Vagina (tissue), 2 donors: ENCODE data around the gene IFNA2. TPM values are rescaled to one million over a fixed set of nuclear protein-coding genes. Genes with fewer than 3 reads are reported as not detected.

ENCODE experiments used
- DNase-seq, 2 donors: peaks; one replicate each; pipeline ENCODE4 v3.0.0-alpha.2; 2017; ENCODE audit errors: extremely low spot score in 2 of 2
- H3K27ac ChIP-seq: fragments of 200-600 bp; sonication (generic); one replicate; pipeline ENCODE4 v1.5.1; 2019
- H3K27me3 ChIP-seq: fragments of 200-600 bp; sonication (generic); one replicate; pipeline ENCODE4 v1.5.1; 2019
- H3K36me3 ChIP-seq, 2 donors: fragments of 200-600 bp; sonication (generic); one replicate each; pipeline ENCODE4 v1.5.1; 2017 to 2019
- H3K4me1 ChIP-seq: fragments of 200-600 bp; sonication (generic); one replicate; pipeline ENCODE4 v1.5.1; 2019
- H3K4me3 ChIP-seq, 2 donors: fragments of 200-600 bp; sonication (generic); 1 replicate in 1 of 2; 2 replicates in 1 of 2; pipeline ENCODE4 v1.5.1; 2016 to 2019
- H3K9me3 ChIP-seq: fragments of 200-600 bp; sonication (generic); one replicate; pipeline ENCODE4 v1.5.1; 2019
- POLR2A ChIP-seq, 2 donors: fragments of 450-650 bp; IDR thresholded peaks; one replicate each; pipeline ENCODE4 v1.6.1; 2017; ENCODE audit warnings: antibody characterized with exemption in 2 of 2, mild to moderate bottlenecking in 2 of 2, moderate library complexity in 2 of 2
- POLR2AphosphoS5 ChIP-seq, 2 donors: sonication (generic); formaldehyde crosslinking; IDR thresholded peaks; one replicate each; pipeline ENCODE4 v1.9.0; 2017; ENCODE audit warnings: antibody characterized with exemption in 2 of 2, mild to moderate bottlenecking in 2 of 2, low read depth in 1 of 2; ENCODE audit not compliant: insufficient read depth in 1 of 2
- intact Hi-C: fragments of 100-400 bp; cut with DNase I; formaldehyde crosslinking; loops from one replicate; pipeline ENCODE4 v1.15.1; 2023
- total RNA-seq: library from RNA; depleted of rRNA; stranded (reverse); fragments of >200 nt; gene quantifications from one replicate; pipeline ENCODE4 v1.2.3, GENCODE V29; 2016
- TF ChIP-seq, protein P1 (sequence below), 3 experiments: fragments of 450-650 bp in 2 of 3; fragments of 200-600 bp in 1 of 3; sonication (generic) in 1 of 3; IDR thresholded peaks; one replicate each; pipeline ENCODE4 v1.5.1; 2017 to 2019; ENCODE audit warnings: antibody characterized with exemption in 3 of 3, mild to moderate bottlenecking in 2 of 3, moderate library complexity in 2 of 3

IFNA2 gene
- total RNA-seq, 1 donor from 2014 or later: not detected

DNA sequence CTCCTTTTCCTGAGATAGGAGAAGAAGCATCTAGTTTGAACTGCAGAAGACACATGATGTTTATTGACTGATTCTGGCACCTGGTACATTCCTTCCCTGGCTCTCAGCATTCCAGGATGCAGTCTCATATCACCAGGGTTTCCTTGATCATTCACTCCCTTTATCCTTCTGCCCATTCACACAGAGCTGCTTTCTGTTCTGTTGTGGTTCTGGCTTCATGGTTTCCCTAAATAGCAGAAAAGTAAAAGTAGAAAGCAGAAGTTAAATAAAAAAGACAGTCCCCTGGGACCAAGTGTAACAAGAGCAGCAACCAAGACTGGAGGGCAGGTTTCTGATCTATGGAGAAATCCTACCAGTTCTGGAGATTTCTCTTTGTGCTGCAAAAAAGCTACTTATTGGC lies 26.9 kb upstream of the IFNA2 start:
- Histone ChIP-seq H3K27ac (no peak overlapping the region), H3K9me3 (no peaks in the 10 kb centered on the region), H3K27me3 (no peaks in the 10 kb centered on the region), H3K4me3 (no peak overlapping the region), H3K36me3 (no peaks in the 10 kb centered on the region), H3K4me1 (no peaks in the 10 kb centered on the region)
- intact Hi-C loops: no loop called here
- TF ChIP-seq POLR2AphosphoS5 (IDR thresholded peaks at IDR 0.05; ENCODE audit: insufficient read depth in 1 of 2, low read depth in 1 of 2) (no peak), POLR2A (IDR thresholded peaks at IDR 0.05) (no peak)
- TF ChIP-seq, protein P1, sequence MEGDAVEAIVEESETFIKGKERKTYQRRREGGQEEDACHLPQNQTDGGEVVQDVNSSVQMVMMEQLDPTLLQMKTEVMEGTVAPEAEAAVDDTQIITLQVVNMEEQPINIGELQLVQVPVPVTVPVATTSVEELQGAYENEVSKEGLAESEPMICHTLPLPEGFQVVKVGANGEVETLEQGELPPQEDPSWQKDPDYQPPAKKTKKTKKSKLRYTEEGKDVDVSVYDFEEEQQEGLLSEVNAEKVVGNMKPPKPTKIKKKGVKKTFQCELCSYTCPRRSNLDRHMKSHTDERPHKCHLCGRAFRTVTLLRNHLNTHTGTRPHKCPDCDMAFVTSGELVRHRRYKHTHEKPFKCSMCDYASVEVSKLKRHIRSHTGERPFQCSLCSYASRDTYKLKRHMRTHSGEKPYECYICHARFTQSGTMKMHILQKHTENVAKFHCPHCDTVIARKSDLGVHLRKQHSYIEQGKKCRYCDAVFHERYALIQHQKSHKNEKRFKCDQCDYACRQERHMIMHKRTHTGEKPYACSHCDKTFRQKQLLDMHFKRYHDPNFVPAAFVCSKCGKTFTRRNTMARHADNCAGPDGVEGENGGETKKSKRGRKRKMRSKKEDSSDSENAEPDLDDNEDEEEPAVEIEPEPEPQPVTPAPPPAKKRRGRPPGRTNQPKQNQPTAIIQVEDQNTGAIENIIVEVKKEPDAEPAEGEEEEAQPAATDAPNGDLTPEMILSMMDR (IDR thresholded peaks at IDR 0.05): no peak
- DNase-seq: no peak

DNA sequence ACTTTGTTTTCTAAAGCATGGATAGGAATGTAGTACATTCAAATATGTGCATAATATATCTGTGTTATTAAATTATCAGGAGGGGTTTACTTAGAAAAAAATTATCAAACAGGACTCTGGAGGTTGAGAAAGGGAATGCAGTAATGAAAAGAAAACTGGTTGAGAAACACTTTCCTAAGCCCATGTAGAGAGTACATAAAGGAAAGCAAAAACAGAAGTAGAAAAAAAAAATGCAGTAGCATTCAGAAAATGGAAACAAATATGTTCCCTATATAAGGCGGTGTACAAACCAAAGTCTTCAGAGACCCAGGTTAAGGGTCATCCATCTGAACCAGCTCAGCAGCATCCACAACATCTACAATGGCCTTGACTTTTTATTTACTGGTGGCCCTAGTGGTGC lies 23.6 kb upstream of the IFNA2 start, which contains the start of gene IFNA8:
IFNA8 (plus strand) TSS at position 301 of the 400 bp plus-strand sequence; CDS start at position 361, 60 bp downstream.
- no peak for DNase-seq
- H3K27me3 ChIP-seq: no peaks in the 10 kb centered on the region
- intact Hi-C loops: no loop called here

DNA sequence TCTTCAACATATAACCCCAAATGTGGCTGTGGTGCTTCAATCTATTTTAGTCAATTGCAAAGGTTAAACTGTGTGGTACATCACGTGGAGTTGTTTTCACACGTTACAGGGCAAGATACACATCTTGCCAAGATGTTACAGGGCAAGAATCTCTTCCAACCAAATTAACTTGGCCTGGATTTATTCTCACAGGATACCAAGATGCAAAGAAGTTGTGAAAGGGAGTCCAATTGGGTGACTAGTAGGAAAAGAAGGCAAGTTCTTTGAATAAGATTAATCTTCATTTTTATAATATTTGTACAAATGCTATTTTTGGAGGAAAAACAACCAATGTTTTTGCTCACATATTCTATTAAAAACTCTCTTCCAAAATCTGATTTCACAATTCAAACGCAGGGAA lies 18.9 kb upstream of the IFNA2 start:
- Histone ChIP-seq H3K36me3 (no peaks in the 10 kb centered on the region), H3K4me1 (peaks cover 8% of the 10 kb centered on the region), H3K9me3 (no peaks in the 10 kb centered on the region), H3K27me3 (peaks cover 4% of the 10 kb centered on the region), H3K4me3 (no peak overlapping the region), H3K27ac (no peak overlapping the region)
- intact Hi-C loops: no loop called here
- TF ChIP-seq, protein P1 (IDR thresholded peaks at IDR 0.05): no peak
- TF ChIP-seq POLR2A (IDR thresholded peaks at IDR 0.05) (no peak), POLR2AphosphoS5 (IDR thresholded peaks at IDR 0.05; ENCODE audit: insufficient read depth in 1 of 2, low read depth in 1 of 2) (no peak)
- no peak for DNase-seq

More for the DNA sequence above, 23.6 kb upstream of the IFNA2 start, which contains the start of gene IFNA8:
- Histone ChIP-seq H3K4me1 (no peaks in the 10 kb centered on the region), H3K36me3 (no peaks in the 10 kb centered on the region), H3K27ac (no peak within 1 kb of the TSS), H3K4me3 (no peak within 1 kb of the TSS), H3K9me3 (no peaks in the 10 kb centered on the region)
- TF ChIP-seq POLR2AphosphoS5 (IDR thresholded peaks at IDR 0.05; ENCODE audit: insufficient read depth in 1 of 2, low read depth in 1 of 2) (no peak), POLR2A (IDR thresholded peaks at IDR 0.05) (no peak)
- TF ChIP-seq, protein P1 (IDR thresholded peaks at IDR 0.05): no peak

DNA sequence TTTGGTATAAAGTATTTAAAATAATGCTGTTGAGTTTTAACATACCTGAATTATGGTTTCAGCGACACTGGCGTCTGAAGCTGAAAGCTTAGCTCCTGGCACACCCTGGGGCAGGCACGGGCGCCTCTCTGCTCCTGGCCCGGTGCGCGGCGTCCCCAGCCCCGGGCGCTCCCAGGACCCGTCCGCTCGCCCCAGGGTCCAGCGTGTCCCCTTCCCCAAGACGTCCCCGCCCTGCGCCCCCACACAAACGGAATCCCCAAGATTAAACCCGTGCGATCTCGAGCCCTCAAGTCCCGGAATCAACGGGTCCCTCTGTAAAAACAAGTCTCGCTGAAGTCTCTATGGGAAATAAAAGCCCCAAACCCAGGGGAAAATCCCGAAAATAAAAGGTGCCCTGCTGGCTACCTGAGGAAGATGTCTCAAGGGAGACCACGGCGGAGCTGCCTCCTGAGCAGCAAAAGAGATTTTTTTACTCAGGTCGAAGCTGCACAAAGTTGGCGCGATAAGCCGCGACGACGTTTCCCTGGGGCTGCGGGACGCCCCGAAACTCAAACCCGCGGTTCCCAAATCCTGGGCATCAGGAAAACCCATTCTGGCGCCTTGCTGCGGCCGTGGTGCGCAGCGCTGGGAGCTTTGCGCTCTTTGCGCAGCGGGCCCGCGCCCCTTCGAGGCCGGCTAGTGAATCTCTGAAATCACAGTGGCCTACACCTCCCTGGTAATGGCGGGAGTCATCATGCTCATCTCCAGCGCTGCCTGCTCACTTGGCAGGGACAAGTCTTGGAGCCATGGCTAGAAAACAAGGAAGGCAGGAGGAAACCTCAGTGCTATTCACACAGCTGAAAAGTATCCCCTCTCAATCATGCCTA lies 17.4 kb upstream of the IFNA2 start:
- H3K4me3 ChIP-seq: peak overlapping the region; percentile 33 to 42
- intact Hi-C loops: no loop called here
- no peak for TF ChIP-seq POLR2AphosphoS5 (IDR thresholded peaks at IDR 0.05; ENCODE audit: insufficient read depth in 1 of 2, low read depth in 1 of 2)
- TF ChIP-seq, protein P1 (IDR thresholded peaks at IDR 0.05): no peak
- TF ChIP-seq POLR2A (IDR thresholded peaks at IDR 0.05): no peak

DNA sequence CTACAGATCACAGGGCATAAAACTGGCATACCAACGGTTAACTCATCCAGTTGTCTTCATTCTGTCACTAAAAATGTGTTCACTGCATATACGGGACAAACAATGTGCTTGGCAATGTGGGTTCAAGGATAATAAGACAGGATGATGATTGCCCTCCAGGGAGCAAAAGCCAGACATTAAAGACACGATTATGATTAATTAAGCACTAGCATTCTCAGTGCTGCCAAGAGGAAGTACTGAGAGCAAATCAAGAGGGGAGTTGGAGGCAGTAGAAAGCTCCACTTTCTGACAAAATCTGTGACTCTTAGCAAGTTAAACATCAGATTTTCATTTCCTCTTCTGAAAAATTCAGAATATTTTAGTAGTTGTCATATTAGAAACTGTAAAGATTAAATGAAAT lies 14.8 kb upstream of the IFNA2 start:
- TF ChIP-seq, protein P1 (IDR thresholded peaks at IDR 0.05): no peak
- TF ChIP-seq POLR2AphosphoS5 (IDR thresholded peaks at IDR 0.05; ENCODE audit: insufficient read depth in 1 of 2, low read depth in 1 of 2): no peak
- no peak for TF ChIP-seq POLR2A (IDR thresholded peaks at IDR 0.05)
- intact Hi-C loops: loop anchor here (10.0 kb wide), 1 partner anchor 55 kb away; no protein-coding TSS in a partner anchor
- peaks cover 4% of the 10 kb centered on the region for H3K27me3 ChIP-seq
- H3K27ac ChIP-seq: no peak overlapping the region
- peaks cover 15% of the 10 kb centered on the region for H3K4me1 ChIP-seq
- no peak overlapping the region for H3K4me3 ChIP-seq
- no peaks in the 10 kb centered on the region for H3K36me3 ChIP-seq
- DNase-seq: no peak
- H3K9me3 ChIP-seq: no peaks in the 10 kb centered on the region

More for the DNA sequence above, 17.4 kb upstream of the IFNA2 start:
- Histone ChIP-seq H3K27ac (no peak overlapping the region), H3K9me3 (no peaks in the 10 kb centered on the region), H3K27me3 (peaks cover 4% of the 10 kb centered on the region), H3K4me1 (peaks cover 8% of the 10 kb centered on the region), H3K36me3 (no peaks in the 10 kb centered on the region)
- no peak for DNase-seq
